ENCODE results near the gene INPP5B.
A peak's percentile ranks its signal among the peaks of the same experiment; 100 is the strongest.
"Not testable (repeated sequence)": the region's sequence is repeated elsewhere in the genome, so short reads cannot be mapped to it uniquely, and the experiment has no call there.

Gene INPP5B

DNA sequence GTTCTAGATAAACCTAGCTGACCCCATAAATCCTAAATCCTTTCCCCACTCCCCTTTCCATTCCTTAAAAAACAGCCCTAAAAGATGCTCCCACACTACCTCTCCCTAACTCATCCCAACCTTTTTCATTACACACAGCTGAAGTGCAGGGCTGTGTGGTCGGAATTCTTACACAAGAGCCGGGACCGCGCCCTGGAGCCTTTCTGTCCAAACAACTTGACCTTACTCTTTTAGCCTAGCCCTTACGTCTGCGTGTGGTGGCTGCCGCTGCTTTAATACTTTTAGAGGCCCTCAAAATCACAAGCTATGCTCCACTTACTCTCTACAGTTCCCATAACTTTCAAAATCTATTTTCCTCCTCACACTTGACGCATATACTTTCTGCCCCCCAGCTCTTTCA is 36.0 kb downstream of the INPP5B start:
- not testable (repeated sequence) for DNase-seq

DNA sequence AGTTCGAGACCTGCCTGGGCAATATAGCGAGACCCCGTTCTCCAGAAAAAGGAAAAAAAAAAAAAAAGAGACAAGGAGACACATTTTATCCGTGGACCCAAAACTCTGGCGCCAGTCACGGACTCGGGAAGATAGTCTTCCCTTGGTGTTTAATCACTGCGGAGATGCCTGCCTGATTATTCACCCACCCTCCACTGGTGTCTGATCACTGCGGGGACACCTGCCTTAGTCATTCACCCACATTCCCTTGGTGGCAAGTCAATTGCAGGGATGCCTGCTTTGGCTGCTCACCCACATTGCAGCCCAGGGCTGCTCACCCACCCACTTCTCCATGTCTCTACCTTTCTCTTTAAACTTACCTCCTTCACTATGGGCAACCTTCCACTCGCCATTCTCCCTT is 38.3 kb downstream of the INPP5B start:
- not testable (repeated sequence) for DNase-seq

DNA sequence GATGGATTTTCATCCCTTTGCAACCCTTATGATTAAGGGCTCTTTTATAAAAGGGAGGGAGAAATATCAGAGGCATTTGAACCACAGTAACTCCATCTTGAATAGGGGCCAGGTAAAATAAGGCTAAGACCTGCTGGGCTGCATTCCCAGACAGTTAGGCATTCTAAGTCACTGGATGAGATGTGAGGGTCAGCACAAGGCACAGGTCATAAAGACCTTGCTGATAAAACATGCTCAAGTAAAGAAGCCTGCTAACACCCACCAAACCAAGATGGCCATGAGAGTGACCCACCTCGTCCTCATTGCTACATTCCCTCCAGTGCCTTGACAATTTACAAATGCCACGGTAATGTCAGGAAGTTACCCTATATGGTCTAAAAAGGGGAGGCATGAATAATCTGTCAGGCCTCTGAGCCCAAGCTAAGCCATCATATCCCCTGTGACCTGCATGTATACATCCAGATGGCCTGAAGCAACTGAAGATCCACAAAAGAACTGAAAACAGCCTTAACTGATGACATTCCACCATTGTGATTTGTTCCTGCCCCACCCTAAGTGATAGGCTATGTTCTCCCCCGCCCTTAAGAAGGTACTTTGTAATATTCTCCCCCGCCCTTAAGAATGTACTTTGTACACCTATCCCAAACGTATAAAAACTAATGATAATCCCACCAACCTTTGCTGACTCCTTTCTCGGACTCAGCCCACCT is 39.3 kb downstream of the INPP5B start:
- DNase-seq, result not testable (repeated sequence)

DNA sequence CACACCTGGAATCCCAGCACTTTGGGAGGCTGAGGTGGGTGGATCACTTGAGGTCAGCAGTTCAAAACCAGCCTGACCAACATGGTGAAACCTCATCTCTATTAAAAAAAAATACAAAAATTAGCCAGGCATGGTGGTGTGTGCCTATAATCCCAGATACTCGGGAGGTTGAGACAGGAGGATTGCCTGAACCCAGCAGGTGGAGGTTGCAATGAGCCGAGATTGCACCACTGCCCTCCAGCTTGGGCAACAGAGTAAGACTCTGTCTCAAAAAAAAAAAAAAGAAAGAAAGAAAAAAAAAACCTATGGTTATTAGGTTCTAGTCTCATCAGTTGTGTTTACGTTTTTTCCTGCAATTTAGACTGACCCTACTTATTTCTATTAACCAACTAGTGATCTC is 40.3 kb downstream of the INPP5B start:
- DNase-seq, result not testable (repeated sequence)

DNA sequence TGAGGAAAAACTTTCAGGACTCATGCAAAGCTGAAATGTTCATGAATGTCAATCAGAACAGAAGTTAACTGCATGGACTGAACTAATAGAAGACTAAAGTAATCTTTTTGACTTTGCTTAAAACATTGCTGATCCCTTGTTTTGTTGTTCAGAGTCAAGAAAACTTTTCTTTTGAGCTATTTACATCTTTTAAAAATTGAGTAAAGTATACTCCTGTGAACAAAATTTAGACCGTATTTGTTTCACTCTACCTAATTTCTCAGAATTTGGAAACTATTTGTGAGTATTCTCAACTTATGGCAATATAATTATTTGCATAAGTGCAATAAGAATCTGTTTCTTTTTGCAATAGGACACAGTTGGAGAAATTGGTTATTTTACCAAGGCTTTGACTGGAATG is 41.1 kb downstream of the INPP5B start:
- no peak for DNase-seq

DNA sequence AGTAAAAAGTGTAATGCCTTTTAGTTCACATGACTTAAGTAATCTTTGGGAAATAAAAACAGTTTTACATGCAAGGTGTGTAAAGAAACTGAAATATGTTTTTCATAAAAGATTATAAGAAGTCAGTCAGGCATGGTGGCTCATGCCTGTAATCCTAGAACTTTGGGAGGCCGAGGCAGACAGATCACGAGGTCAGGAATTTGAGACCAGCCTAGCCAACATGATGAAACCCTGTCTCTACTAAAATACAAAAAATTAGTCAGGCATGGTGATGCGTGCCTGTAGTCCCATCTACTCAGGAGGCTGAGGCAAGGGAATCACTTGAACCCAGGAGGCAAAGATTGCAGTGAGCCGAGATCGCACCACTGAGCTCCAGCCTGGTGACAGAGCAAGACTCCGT is 42.9 kb downstream of the INPP5B start:
- not testable (repeated sequence) for DNase-seq

DNA sequence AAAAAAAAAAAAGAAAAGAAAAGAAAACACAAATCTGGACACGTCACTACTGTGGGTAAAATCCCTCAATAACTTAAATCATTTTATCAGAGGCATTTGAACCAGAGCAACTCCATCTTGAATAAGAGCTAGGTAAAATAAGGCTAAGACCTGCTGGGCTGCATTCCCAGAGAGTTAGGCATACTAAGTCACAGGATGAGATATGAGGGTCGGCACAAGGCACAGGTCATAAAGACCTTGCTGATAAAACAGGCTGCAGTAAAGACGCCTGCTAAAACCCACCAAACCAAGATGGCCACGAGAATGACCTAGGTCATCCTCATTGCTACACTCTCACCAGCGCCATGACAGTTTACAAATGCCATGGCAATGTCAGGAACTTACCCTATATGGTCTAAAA is 43.9 kb downstream of the INPP5B start:
- DNase-seq, result no peak

DNA sequence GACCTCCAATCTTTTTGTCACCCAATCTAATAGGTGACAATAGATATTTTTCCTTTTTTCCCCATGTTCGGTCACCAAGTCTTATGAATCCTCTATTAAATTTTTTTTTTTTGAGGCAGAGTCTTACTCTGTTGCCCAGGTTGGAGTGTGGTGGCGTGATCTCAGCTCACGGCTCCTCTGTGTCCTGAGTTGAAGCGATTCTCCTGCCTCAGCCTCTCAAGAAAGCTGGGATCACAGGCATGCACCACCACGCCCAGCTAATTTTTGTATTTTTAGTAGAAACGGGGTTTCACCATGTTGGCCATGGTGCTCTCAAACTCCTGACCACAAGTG is 45.0 kb downstream of the INPP5B start:
- no peak for DNase-seq

DNA sequence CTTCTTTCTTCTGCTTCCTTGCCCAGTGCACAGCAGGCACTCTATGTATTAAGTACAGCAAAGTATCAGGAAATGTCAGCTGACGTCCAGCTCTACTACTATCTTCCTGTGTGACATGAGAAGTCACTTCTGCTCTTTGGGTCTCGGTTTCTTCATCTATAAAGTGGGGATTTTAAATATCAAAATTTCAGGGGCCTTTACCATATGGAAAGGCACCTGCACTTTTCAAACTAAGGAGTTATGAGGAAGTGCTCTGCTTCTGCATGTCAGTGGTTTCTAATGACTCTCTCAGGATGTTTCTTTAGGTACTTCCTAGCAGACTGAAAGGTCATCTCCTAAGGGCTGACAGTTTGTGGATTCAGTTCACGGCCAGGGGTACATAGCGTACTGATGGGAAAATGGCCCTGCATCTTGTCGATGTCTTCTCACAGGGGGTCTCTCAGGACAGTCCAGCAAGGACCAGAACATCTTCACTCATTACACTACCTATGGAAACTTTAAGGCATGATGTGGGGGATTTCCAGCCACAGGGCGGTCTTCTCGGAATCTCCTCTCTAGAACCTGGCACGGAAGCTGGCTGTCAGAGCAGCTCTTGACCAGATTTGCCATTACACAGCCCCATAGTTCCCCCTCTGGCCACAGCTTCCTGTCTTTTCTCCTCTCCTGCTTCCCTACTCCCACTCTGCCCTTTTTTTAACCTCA is 45.5 kb downstream of the INPP5B start:
- no peak for DNase-seq

DNA sequence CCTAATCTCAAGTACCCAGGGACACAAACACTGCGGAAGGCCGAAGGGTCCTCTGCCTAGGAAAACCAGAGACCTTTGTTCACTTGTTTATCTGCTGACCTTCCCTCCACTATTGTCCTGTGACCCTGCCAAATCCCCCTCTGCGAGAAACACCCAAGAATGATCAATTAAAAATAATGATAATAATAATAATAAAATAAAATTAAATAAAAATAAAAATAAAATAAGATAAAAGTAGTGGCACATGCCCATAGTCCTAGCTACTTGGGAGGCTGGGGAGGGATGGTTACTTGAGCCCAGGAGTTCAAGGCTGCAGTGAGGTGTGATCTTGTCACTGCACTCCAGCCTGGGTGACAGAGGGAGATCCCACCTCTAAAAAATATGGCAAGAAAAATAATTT is 49.3 kb downstream of the INPP5B start:
- not testable (repeated sequence) for DNase-seq

DNA sequence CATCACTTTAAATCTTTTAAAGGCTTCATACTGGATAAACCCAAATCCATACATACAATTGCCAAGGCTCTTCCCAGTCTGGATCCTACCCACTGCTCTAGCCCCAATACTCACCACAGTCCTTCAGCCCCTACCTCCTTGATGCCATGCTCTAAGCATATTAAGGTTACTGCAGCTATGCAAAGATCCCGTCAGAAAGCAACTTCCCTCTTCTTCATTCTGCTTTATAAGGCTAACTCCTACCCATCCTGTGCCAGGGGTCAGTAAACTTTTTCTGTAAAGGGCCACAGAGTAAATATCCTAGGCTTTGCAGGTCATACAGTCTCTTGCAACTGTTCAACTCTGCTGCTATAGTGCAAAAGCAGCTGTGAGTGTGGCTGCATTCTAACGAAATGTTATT is 53.2 kb downstream of the INPP5B start:
- no peak for DNase-seq

DNA sequence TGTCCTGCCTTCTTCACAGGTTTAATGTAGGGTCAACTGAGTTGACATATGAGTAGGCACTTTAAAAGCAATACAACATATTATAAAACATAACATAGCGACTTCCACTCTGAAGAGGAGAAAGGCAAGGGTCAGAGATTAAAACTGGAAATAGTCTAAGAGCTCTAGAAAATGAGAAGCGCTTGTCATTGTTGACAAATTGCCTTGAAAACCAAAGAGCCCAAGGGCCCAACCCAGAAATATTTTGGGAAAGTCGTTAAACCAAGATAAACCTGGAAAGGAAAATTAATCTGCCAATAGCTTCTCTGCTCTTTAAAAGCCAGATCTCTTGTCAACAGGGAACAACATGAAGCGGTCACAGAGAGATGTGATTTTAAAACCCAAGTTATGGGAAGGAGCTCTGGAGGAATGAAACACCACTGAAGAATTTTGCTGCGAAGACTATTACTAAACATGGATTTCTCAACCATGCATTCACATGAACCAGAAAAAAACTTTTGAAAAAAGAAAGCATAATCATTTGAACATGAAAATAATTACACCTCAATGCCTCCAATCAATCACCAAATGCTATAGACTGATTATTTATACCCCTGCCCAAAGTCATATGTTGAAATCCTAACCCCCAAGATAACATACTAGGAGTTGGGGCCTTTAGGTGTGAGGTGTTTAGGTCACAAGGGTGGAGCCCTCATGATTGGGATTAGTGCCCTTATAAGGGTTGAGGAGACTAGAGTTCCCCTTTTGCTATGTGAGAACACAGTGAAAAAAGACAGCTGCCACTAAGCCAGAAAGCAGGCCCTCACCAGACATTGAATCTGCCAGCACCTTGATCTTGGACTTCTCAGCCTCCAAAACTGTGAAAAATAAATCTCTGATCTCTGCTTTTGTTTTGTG is 54.5 kb downstream of the INPP5B start:
- DNase-seq, result peak; percentile 31

DNA sequence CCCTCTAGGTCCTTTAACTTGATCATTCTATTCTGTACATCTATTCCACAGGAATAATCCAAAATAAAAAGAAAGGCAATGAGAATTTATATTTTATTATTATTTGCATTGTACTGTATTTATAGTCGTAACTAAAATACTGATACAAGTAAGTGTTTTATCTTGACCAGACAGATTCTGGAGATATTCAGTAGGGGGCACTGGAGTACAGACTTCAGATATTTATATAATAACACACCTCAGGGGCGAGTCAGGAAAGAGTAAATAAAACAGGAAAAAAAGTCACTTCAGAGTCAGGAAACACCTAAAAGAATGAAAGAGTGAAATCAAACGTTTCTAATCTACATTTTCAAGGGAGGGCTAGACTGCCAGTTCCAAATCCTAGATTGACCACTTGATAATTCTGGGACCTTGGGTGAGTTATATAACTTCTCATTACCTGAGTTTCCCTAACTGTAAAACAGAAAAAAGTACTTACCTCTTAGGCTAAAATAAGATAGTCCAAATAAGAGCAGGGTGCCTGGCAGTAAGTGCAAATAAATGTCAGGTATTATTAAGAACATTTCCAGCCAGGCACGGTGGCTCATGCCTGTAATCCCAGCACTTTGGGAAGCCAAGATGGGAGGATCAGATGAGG is 56.4 kb downstream of the INPP5B start:
- DNase-seq, result peak; percentile 40

DNA sequence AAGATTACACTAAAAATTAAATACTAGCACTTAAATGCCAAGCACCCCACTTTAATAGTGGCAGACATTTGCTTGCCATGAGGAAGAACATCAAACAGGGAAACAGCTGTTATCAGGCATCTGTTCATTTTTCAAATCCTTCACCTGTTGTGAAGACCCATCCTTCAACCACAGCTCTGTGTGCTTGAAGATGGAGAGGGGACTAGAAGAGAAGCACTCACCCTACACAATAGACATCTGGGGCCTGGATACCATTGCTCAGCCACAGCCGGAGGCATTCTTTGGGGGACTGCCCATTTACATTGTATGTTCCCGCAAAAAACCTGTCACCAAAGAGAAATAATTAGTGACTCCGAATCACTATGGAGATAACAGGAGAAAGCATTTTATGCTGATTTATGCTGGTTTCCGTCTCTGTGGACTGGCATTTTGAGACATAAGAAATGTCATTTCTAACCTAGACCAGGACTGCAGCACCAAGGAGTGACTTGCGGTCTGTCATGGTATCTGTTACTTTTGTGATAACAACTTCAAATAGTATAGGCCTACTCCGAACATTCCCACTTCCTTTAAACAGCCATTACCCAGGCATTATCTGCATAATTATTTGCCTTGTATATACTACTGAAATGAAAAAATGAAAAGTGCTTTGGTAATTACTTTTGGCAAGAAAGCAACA is 58.7 kb downstream of the INPP5B start:
- DNase-seq, result no peak

DNA sequence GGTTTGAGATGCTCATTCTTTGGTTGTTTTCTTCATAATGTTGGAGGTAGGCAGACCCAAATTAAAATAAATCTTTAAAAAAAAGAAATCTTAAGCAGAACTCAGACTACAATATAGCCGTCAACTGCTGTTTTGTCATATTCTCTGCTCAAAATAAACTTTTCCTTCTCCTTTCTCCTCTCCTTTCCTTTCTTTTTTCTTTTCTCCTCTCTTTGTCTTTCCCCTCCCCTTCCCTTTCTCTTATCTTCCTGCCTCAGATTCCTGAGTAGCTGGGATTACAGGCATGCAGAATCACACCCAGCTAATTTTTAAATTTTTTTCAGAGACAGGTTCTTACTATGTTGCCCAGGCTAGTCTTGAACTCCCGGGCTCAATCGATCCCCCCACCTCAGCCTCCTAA is 62.7 kb downstream of the INPP5B start:
- no peak for DNase-seq

DNA sequence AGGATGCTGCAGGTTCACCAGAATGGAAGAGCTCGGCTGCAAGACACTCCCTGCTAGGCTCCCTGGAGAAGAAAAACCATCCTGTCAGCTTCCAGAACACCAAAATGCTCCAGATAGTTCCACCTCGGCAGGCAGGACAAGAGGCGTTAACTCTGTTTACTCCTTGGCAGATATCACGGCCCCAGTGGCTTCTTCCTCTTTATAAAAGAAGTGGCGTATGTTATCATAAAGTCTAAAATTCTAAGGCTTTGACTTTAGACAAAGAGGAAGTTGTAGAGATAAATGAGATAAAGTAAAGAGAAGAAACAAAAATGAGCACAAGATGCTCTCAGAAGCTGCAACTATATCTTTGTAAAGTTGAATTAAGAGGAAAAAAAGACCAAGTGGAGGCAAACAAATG is 63.2 kb downstream of the INPP5B start:
- no peak for DNase-seq

DNA sequence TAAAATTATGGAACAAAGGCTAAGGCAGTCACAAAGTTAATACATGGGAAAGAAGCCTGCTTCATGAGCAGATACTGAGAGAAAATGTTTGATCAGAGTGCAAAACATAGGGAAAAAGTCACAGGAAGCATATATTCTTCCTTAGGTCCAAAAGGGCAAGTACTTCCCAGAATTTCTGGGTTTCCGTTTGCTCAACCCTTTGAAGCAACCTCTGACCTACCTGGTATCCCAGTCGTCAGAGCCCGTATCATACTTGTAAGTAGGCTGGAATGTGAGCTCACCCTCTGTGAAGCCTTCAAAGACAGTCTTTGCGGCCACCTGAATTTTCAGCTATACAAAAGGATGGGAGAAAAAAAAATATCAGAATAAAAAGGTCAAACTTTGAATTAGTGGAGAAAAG is 67.0 kb downstream of the INPP5B start:
- DNase-seq, result no peak

DNA sequence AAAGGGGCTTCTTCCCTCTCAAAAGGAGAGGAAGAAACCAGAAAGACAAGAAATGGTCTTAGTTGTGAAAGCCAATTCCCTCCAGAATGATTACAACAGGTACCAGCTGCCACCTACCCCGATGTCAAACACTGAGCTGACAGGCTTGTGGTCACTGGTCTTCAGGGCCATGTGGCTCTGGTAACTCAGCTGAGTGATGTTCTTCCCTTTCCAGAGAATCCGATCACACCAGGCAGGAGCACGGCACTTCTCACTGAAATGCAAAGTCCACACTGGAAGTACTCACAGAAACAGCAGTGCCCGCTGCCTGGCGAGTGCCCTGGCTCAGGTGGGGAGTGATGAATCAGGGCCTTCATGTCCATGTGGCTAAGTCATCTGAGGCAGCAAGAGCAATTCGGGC is 68.8 kb downstream of the INPP5B start:
- DNase-seq, result no peak

DNA sequence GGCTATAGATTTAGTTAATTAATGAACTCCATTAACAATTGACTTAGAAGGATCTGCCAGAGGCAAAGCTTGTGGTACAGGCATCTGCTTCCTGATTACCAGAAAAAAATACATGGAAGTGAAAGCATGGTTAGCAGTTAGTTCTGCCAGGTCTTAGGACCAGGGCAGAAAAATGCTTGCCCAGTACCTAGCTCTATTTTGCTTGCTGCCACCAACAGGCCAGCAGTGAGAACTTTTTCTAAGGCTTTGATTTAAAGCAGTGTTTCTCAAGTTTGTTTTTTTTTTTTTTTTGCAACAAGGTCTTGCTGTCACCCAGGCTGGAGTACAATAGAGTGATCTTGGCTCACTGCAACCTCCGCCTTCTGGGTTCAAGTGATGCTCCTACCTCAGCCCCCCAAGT is 71.0 kb downstream of the INPP5B start:
- no peak for DNase-seq

DNA sequence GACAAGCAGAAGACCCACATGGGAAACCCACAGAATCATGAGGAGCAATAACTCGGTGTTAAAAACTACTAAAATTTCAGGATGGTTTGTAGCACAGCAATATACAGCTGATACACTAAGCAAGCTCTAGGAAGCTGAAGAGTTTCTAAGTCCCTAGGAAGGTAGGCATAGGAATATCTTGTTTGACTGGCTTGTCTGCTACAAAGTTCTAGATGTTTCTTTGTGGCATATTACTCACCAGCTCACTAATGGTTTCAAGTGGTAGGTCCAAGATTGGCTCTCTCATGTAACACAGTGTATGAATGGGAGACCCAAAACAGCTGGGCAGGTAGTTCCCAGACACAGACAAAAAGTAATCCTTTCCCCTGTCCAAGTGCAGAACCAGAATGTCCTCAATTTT is 74.2 kb downstream of the INPP5B start:
- DNase-seq, result no peak

DNA sequence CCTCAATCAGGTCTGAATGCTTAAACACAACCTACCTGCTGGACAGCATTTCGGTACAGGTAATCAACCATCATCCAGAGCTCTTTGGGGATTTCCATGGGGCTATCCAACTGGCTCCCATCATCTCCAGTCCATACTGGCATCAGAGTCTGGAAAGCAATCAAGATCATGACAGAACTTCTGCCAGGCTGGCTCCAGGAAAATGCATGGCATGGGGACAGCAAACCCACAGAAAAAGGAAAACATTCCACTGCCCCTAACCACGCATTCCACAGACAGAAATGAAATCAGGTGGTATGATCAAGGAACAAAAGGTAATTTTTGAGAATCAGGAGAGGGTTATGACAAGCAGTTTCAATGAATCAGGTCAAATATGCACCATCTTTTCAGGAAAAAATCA is 78.4 kb downstream of the INPP5B start:
- DNase-seq, result no peak

DNA sequence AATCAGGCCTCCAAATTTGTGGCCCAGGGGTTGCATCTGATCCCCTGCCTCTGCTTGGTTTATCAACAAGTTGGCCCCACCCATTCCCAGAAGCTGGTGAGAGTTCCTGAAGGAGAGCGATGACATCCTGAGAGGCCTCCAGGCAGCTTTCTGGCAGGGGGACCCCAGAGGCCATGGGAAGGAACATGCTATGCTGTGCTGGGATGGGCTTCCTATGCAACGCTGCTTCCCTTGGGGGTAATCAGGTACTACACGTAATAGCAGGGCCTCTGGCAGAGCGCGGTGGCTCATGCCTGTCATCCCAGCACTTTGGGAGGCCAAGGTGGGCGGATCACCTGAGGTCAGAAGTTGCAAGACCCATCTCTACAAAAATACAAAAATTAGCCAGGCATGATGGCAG is 79.1 kb downstream of the INPP5B start:
- DNase-seq, result no peak

DNA sequence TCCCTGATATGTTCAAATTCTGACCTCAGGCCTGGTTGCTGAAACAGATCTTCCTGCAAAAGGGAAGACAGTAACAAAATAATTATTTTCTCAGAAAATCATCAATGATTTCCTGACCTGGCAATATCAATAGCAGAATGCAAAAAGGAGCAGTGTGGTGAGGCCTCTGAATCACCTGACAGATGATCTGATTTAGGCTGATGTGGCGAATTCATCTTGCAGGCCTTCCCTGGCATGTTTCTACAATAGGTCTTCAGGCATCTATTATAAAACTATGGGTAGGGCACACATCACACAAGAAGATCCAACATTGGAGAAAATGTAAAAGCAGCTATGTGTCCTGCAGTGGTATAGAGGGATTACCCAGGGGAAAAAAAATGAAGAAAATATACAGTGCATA is 80.4 kb downstream of the INPP5B start:
- DNase-seq, result no peak
